NCI-H146 treated with DMSO at 0.1 percent for 48 hours (cell line): Measurements from ENCODE around the gene GNAO1.

Experiments used
- DNase-seq: peaks from one replicate; lab custom pipeline; 2025; ENCODE audit not compliant: unreplicated experiment; lab: John Stamatoyannopoulos, UW

Gene GNAO1

DNA sequence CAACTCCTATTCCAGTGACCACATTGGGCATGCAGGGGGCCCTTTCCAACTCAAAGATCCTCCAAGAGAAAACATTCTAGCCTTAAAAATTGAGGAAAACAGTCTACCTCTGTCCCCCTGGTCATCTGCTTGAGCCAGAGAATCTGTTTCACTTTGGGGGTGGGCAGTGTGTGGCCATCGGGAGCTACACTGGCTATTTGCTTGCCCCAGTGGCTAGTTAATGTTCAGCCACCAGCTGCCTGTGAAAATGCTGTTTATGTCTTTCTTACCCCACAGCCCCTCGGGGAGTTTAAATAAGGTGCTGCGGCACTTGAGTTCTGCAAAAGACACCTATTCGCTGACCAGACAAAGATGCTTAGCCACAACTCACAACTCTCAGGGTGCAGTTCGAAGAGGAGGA is 43.4 kb downstream of the GNAO1 start:
- DNase-seq = no peak

DNA sequence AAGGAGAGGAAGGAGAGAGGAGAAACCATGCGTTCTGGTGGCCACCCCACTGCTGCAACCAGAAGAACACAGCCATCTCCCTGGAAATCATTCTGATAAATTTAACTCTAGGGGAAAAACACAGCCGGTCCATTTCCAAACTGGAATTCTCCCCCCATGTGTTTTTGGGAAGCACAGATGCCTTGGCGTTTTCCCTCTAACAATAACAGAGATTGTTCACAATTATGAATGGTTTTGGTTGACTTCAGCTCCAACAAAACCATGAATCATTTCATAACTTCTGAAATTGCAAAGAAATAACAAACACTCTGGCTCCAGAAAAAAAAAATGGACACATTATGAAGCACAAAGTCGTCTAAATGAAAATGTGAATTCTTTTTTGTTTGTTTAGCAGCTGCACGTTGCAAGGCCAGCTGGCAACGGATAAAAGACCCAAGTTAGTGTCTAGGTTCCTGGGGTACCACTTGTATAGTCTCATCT is 46.2 kb downstream of the GNAO1 start:
- no peak for DNase-seq

GRCh38 chr16:56238188-56238587 is 46.9 kb downstream of the GNAO1 start:
- no peak for DNase-seq

GRCh38 chr16:56241596-56241995 is 50.3 kb downstream of the GNAO1 start:
- DNase-seq = no peak

DNA sequence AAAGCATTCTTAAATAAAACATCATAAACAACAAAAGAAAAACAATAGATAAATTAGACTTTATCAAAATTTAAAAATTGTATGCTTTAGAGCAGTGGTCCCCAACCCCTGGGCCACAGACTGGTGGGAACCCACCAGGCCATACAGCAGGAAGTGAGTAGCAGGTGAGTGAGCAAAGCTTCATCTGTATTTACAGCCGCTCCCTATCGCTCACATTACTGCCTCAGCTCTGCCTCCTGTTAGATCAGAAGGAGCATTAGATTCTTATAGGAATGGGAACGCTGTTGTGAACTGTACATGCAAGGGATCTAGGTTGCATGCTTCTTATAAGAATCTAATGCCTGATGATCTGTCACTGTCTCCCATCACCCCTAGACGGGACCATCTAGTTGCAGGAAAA is 51.5 kb downstream of the GNAO1 start:
- DNase-seq = no peak

DNA sequence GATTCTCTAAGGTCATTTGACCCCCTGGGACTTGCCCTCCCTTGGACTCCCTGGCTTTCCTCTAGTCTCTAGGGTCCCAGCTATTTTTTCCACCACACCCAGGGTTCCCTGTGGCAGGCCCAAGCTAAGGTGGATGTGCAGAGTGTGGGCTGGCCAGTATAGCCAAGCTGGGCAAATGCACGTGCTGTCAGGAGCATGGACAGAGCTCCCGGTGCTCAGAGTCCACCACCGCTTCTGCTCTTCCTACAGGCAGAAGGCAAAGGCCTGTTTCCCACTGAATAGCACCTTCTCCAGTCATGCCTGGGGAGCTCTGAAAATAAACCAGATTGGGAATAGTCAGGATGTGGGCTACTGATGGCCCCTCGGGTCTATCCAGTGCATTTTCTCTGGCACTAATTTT is 53.3 kb downstream of the GNAO1 start:
- no peak for DNase-seq

DNA sequence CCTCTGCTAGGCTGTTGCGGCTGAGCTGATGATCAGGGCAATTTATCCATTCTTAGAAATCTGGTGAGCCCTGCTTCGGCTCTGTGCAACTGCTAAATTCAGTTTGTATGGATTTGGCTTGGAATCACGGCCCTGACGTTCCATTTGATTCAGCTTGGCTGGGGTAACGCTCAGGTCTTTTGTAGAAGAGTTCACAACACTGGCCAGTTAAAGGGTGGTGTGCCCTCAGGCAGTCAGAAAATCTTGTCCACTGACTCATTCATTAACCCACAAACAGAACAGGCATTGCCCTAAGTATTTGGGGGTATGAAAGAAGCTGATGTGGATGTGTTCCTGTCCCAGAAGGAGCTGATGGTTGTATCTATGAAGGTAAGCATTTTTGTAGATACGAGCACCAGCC is 53.9 kb downstream of the GNAO1 start:
- no peak for DNase-seq

- no peak for DNase-seq
Observed at GRCh38 chr16:56246051-56246817, 54.9 kb downstream of the GNAO1 start.

GRCh38 chr16:56247018-56247417 is 55.7 kb downstream of the GNAO1 start:
- no peak for DNase-seq

- DNase-seq = no peak
Observed at GRCh38 chr16:56247808-56248207, 56.5 kb downstream of the GNAO1 start.

DNA sequence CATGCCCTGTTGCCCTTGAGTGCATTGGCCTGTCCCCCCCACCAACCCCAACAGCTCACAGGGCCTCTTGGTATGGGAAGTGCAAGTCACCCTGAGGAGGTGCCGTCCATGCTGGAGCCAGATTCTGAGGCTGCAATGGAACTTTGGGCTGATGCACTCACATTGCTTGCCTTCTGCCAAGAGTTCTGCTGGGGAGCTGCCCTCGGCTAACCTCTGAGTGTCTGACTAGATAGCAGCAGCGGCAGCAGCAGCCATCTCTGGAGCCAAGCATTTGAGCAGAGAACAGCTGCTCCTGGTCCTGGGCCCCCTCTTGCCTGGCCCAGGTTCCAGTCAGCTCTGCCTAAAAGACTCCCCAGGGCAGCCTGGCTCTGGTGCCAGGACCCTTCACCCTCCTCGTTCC is 61.5 kb downstream of the GNAO1 start:
- no peak for DNase-seq

GRCh38 chr16:56255904-56256303 is 64.6 kb downstream of the GNAO1 start:
- DNase-seq = no peak

DNA sequence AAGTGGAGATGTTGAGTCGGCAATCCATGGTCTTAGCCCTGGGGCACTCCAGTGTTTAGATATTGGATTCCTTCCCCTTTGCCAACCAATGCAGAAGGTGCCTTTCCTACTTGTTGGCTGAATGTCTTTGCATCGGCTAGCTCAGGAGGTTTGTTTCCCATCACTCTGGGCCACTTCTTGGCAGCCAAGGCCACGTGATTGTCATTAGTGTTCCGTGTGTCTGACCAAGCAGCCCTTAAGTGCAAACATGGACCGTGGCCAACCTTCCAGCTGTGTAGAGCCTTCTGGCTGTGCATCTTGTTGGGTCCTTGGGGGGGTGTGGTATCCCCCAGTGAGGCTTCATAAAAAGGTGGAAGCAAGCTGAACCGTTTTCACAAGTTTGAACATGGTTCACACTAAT is 66.0 kb downstream of the GNAO1 start:
- DNase-seq = no peak

GRCh38 chr16:56257666-56258342 is 66.5 kb downstream of the GNAO1 start:
- no peak for DNase-seq

GRCh38 chr16:56258508-56259424 is 67.5 kb downstream of the GNAO1 start:
- DNase-seq = no peak

DNA sequence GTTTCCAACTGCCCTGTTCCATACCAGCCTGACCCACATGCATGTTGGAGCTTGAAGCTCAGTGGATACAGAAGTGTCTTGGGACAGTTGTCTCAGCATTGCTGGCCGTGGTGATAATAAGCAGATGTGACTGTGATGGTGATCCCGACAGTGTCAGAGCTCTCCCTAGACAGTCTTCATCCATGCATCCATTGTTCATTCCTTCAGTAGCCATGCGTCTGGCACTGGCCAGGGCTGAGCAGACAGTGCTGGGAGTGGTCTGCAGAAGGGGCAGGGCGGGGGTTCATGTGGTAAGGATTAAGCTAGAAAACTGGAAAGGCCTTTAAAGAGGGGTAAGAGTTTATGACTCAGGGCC is 68.1 kb downstream of the GNAO1 start:
- DNase-seq = no peak

DNA sequence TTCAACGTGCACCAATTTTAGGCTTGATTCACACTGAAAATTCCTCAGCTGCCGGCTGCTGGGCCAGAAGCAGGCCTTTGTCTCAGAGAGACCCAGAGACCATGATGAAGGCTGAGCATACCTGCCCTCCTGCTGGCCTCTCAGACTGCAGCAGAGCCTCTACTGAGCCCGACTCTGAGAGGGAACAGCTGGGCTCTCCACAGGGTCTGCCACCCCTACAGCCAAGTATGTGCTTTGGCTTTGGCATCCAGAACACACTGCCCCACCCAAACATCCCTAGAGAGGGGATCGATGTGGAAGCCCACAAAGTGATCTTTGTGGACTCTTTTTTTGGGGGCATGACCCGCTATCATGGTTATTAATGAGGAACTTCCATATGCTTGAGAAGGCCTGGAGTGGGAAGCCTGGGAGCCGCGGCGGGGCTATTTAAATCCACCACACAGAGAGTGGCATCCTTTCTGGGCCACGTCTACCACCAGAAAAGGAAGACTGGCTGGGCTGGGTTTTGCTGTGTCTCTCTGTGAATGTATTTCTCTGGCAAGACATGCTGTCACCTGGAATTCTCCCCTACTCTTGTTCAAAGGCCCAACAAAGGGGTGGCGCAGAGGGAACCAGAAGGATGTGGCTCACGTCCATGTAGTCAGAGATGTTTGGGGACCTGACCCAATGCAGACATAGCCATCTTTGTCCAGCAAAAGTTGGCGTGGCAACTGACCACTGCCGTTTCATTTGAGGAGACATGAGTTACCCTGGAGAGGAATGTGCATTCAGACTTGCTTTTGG is 69.3 kb downstream of the GNAO1 start:
- DNase-seq = no peak

DNA sequence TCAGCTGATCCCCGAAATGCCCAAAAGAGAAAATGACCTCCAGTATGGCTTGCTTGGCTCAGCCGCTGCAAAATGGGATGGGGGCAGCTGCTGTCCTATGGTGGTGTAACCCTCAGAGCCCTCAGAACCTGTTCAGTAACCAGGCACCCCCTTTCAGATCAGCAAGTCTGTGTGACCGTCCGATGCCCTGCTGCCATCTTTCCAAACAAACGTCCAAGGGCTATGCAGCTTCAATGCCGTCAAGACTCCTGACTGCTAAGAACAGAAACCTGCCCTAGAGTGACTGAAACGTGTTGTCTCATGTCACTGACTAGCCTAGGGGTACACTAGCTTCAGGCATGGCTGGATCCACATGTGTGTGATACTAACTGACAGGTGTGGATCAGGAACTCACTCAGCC is 70.4 kb downstream of the GNAO1 start:
- DNase-seq = no peak

GRCh38 chr16:56262148-56262547 is 70.9 kb downstream of the GNAO1 start:
- no peak for DNase-seq

DNA sequence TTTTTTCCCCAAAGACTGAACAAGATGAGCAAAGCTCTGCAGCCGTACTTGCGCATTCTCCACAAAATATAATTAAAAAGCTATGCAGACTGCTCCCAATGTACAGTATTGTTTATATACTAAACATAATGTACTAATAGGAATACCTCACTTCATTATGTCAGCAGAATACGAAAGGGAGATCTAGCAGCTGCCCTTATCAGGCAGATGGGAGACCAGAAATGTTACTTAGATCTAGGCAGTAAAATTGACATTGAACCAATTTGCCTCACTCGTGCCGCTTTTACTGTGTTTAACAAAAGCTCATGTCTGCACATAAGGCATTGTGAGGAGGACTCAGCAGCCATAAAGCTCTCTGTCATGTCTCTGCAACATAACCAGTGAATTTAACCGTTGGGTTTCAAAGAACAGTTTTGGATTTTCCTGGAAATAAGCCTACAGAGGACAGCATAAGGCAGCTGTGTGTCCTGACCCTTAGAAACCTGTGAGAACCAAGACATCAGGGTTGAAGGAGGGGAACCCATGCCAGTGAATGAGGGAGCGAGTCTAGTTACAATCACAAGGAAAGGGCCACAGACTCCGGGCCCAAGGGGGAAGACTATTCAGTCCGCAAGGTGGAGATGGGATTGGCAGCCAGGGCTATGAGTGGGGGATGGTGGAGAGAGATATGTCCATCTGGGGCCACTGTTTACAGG is 71.4 kb downstream of the GNAO1 start:
- DNase-seq = no peak
